Epithelial cell of proximal tubule (primary cell): ENCODE measurements around the gene FZD1. TPM values are rescaled to one million over a fixed set of nuclear protein-coding genes. Genes with fewer than 3 reads are reported as not detected.
A peak's percentile ranks its signal among the peaks of the same experiment; 100 is the strongest.

ENCODE experiments used
- DNase-seq: peaks from one replicate; pipeline ENCODE4 v3.0.0-alpha.2; 2011; ENCODE audit warnings: low read depth
- H3K4me3 ChIP-seq: 2 replicates; pipeline ENCODE4 v1.5.1; 2011; ENCODE audit warnings: low read depth, mild to moderate bottlenecking, low read length
- CTCF ChIP-seq: conservative IDR thresholded peaks from 2 replicates; pipeline ENCODE4 v1.5.1; 2012; ENCODE audit warnings: low read depth, mild to moderate bottlenecking, low read length
- total RNA-seq: library from RNA; depleted of rRNA; stranded (reverse); fragments of >200 nt; gene quantifications from 2 replicates; pipeline ENCODE4 v1.2.3, GENCODE V29; 2015

FZD1 gene
- total RNA-seq, 1 donor from 2014 or later, result 4.7 TPM

- no peak for DNase-seq
- H3K4me3 ChIP-seq, result peak overlapping the region; percentile 79
- no peak for TF ChIP-seq CTCF
Measured at GRCh38 chr7:91264924-91265681, 870 bp downstream of the FZD1 start.

GRCh38 chr7:91265693-91266066 lies 1.4 kb downstream of the FZD1 start:
- TF ChIP-seq CTCF, result no peak

GRCh38 chr7:91266067-91266688 lies 1.9 kb downstream of the FZD1 start:
- no peak for DNase-seq
- peak overlapping the region; percentile 79 for H3K4me3 ChIP-seq
- TF ChIP-seq CTCF, result peak; percentile 12

More at GRCh38 chr7:91265693-91266066, 1.4 kb downstream of the FZD1 start:
- no peak for DNase-seq
- peak overlapping the region; percentile 79 for H3K4me3 ChIP-seq

GRCh38 chr7:91266689-91267090 lies 2.5 kb downstream of the FZD1 start:
- peak overlapping the region; percentile 79 for H3K4me3 ChIP-seq
- TF ChIP-seq CTCF, result no peak

GRCh38 chr7:91267171-91267955 lies 3.1 kb downstream of the FZD1 start:
- no peak for DNase-seq
- H3K4me3 ChIP-seq, result peak overlapping the region; percentile 79
- TF ChIP-seq CTCF, result no peak

More at GRCh38 chr7:91266689-91267090, 2.5 kb downstream of the FZD1 start:
- no peak for DNase-seq

- DNase-seq, result no peak
- no peak for TF ChIP-seq CTCF
- H3K4me3 ChIP-seq, result no peak overlapping the region
Measured at GRCh38 chr7:91270372-91270771, 6.1 kb downstream of the FZD1 start.
